HepG2 (cell line): ENCODE data around the gene FBXL13. TPM values are rescaled to one million over a fixed set of nuclear protein-coding genes. Genes with fewer than 3 reads are reported as not detected.
A peak's percentile ranks its signal among the peaks of the same experiment; 100 is the strongest.
"Not testable (repeated sequence)": the region's sequence is repeated elsewhere in the genome, so short reads cannot be mapped to it uniquely, and the experiment has no call there.

Experiments used
- ATAC-seq: fragments of 200-7000 bp; cut with Tn5 transposase; 3 replicates; pipeline ENCODE4 v1.9.1; 2020; ENCODE audit warnings: mild to moderate bottlenecking, moderate library complexity
- BruUV-seq: library from RNA; stranded (reverse); fragments of 400-500 nt; replicated peaks from 2 replicates; lab custom pipeline; 2021; lab: Mats Ljungman, UMichigan
- CTCF ChIA-PET: fragments of 300-600 bp; formaldehyde crosslinking; extraction: SDS; loops from one replicate; lab custom pipeline; 2021; ENCODE audit warnings: low total read pairs, inconsistent platforms, low intra/inter-chr PET ratio; lab: Yijun Ruan, JAX
- POLR2A ChIA-PET: fragments of 350-600 bp; sonication (Branson Sonifier 250); formaldehyde crosslinking; loops from one replicate; lab custom pipeline; 2020; ENCODE audit warnings: antibody characterized with exemption, inconsistent platforms; lab: Yijun Ruan, JAX
- DNase-seq: peaks from one replicate; pipeline ENCODE4 v3.0.0-alpha.2; 2015; ENCODE audit warnings: low spot score
- FAIRE-seq: peaks from 3 replicates; lab custom pipeline; 2011; peaks lifted over from hg19 to GRCh38; lab: Jason Lieb, UNC
- H2AFZ ChIP-seq: one replicate; pipeline ENCODE4 v1.6.1; 2011; ENCODE audit warnings: low read length, inconsistent platforms
- H3K27ac ChIP-seq: fragments of 300-600 bp; 3 replicates; pipeline ENCODE4 v1.8.0; 2011; ENCODE audit warnings: mixed run types, mild to moderate bottlenecking, mixed read lengths, low read length, inconsistent platforms; ENCODE audit not compliant: insufficient read depth; ENCODE audit errors: extremely low read length
- H3K27me3 ChIP-seq, 2 experiments: fragments of 200-600 bp in 1 of 2; 2 replicates in 1 of 2; 3 replicates in 1 of 2; pipeline versions ENCODE4 v1.6.0 to v1.8.0; 2011; ENCODE audit warnings: low read length in 2 of 2, mild to moderate bottlenecking in 2 of 2, moderate library complexity in 2 of 2, inconsistent platforms in 1 of 2; ENCODE audit not compliant: insufficient read depth in 2 of 2, control insufficient read depth in 1 of 2
- H3K36me3 ChIP-seq, 2 experiments: fragments of 200-600 bp in 1 of 2; replicated peaks in 1 of 2; 2 replicates in 1 of 2; 3 replicates in 1 of 2; pipeline versions ENCODE4 v1.5.1 to v1.8.0; 2011; ENCODE audit warnings: low read length in 2 of 2, inconsistent platforms in 1 of 2; ENCODE audit not compliant: insufficient read depth in 2 of 2, control insufficient read depth in 1 of 2
- H3K4me1 ChIP-seq: 2 replicates; pipeline ENCODE4 v1.5.1; 2012; ENCODE audit warnings: low read length, inconsistent platforms; ENCODE audit not compliant: insufficient read depth
- H3K4me2 ChIP-seq: 2 replicates; pipeline ENCODE4 v1.6.0; 2011; ENCODE audit warnings: low read depth, low read length, inconsistent platforms
- H3K4me3 ChIP-seq, 3 experiments: fragments of 200-600 bp in 1 of 3; sonication (generic), shearing (Covaris generic) in 1 of 3; replicated peaks in 1 of 3; 2 replicates each; pipeline ENCODE4 v1.5.1; 2011 to 2016; ENCODE audit warnings: low read length in 3 of 3, inconsistent platforms in 2 of 3, low read depth in 2 of 3, mild to moderate bottlenecking in 2 of 3, control low read depth in 1 of 3, mixed read lengths in 1 of 3; ENCODE audit not compliant: insufficient read depth in 1 of 3
- H3K79me2 ChIP-seq: one replicate; pipeline ENCODE4 v1.6.1; 2011; ENCODE audit warnings: low read length, inconsistent platforms; ENCODE audit not compliant: insufficient read depth
- H3K9ac ChIP-seq: 2 replicates; pipeline ENCODE4 v1.6.0; 2011; ENCODE audit warnings: mild to moderate bottlenecking, low read depth, low read length, inconsistent platforms; ENCODE audit not compliant: insufficient read depth
- H3K9me3 ChIP-seq: 2 replicates; pipeline ENCODE4 v1.5.1; 2012; ENCODE audit warnings: mild to moderate bottlenecking, low read length
- H4K20me1 ChIP-seq: 2 replicates; pipeline ENCODE4 v1.6.0; 2011; ENCODE audit warnings: inconsistent platforms, mild to moderate bottlenecking, low read length, moderate library complexity; ENCODE audit not compliant: insufficient read depth
- ATRX ChIP-seq: sonication (generic); formaldehyde crosslinking; IDR thresholded peaks from 2 replicates; pipeline ENCODE4 v1.4.0; 2020; ENCODE audit warnings: missing genetic modification reagents, borderline replicate concordance
- MAFF ChIP-seq: IDR thresholded peaks from 2 replicates; pipeline ENCODE4 v1.6.1; 2011; ENCODE audit warnings: low read depth, low read length, improper control_type of control experiment
- NFYB ChIP-seq: sonication (generic); formaldehyde crosslinking; IDR thresholded peaks from 2 replicates; pipeline ENCODE4 v1.4.0; 2020; ENCODE audit warnings: missing genetic modification reagents
- NFYC ChIP-seq: IDR thresholded peaks from 2 replicates; pipeline ENCODE4 v1.6.1; 2016; ENCODE audit warnings: missing genetic modification reagents, missing compliant biosample characterization
- TEAD3 ChIP-seq: optimal IDR thresholded peaks from 2 replicates; pipeline ENCODE3; 2016; ENCODE audit warnings: borderline replicate concordance
- ZNF331 ChIP-seq: sonication (generic); formaldehyde crosslinking; IDR thresholded peaks from 2 replicates; pipeline ENCODE4 v1.4.0; 2020; ENCODE audit warnings: missing genetic modification reagents
- WGBS: methylation state at CpG from one replicate; pipeline ENCODE4 v1.1.6; 2017; ENCODE audit warnings: low lambda C conversion rate; 5-methylcytosine and 5-hydroxymethylcytosine counted together
- in situ Hi-C: cut with HindIII; loops from 2 replicates; pipeline ENCODE4 v1.10.0; 2017; ENCODE audit warnings: low pct_unique_long_range_greater_than_20kb; ENCODE audit not compliant: extremely low pct_ligation_motif_present
- intact Hi-C: fragments of 100-400 bp; cut with micrococcal nuclease; formaldehyde crosslinking; loops from one replicate; pipeline ENCODE4 v1.10.0; 2022; ENCODE audit not compliant: unreplicated experiment
- polyA plus RNA-seq, 8 experiments: library from polyadenylated mRNA; depleted of rRNA in 3 of 8; stranded (reverse) in 7 of 8; unstranded in 1 of 8; fragments of >200 nt; fragmentation: Illumina TruSeq in 4 of 8; extraction: Trizol in 4 of 8; gene quantifications; 2 replicates each; pipeline versions ENCODE4 v1.2.1 to v1.2.3, GENCODE V29; 2011 to 2016; ENCODE audit warnings: low read depth in 4 of 8, missing spikeins in 1 of 8, mixed read lengths in 1 of 8; ENCODE audit not compliant: insufficient read depth in 1 of 8
- total RNA-seq, 5 experiments: library from RNA; depleted of rRNA; stranded (reverse); fragments of >200 nt; fragmentation: Illumina TruSeq; extraction: Trizol; gene quantifications; 2 replicates each; pipeline ENCODE4 v1.2.3, GENCODE V29; 2016; ENCODE audit warnings: low read depth in 1 of 5
- TF ChIP-seq, protein P1 (sequence below), 2 experiments: sonication (generic) in 1 of 2; formaldehyde crosslinking in 1 of 2; IDR thresholded peaks; 2 replicates each; pipeline versions ENCODE4 v1.5.1 to v1.6.1; 2011 to 2020; ENCODE audit warnings: borderline replicate concordance in 1 of 2, low read depth in 1 of 2, low read length in 1 of 2, mild to moderate bottlenecking in 1 of 2, missing genetic modification reagents in 1 of 2, moderate library complexity in 1 of 2

The FBXL13 gene
- total and polyA plus RNA-seq, 2 of the 13 experiments (the other 11 are each of a cell fraction or from before 2014, with no cell fraction given): 0.24 to 0.77 TPM

DNA sequence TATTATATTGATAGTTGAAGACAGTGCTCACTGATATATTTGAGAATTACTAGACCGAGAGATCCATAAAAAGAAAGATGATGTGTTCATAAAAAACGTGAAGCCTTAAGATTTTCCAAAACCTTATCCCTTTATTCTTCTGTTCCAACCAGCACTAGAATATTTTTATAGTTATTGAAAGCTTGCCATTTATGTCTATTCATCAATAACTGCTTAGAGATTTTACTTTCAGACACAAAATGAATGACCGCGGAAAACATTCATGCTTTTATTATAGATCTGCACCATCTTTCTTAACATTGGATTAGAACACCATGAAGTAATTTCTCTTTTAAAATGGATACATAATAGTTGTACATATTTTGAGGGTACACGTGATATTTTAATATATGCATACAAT, 77.6 kb downstream of the FBXL13 start:
- H3K9me3 ChIP-seq: no peaks in the 10 kb centered on the region
- H3K79me2 ChIP-seq: no peaks in the 10 kb centered on the region
- ChIA-PET POLR2A (no interaction called here), CTCF (no interaction called here)
- no peaks in the 10 kb centered on the region for H3K36me3 ChIP-seq
- H3K27ac ChIP-seq: no peak overlapping the region
- FAIRE-seq (no peak), DNase-seq (no peak), ATAC-seq (no peak)
- no peak overlapping the region for H3K9ac ChIP-seq
- 51% methylated on average over 5 of the region's 5 CpGs for WGBS
- H2AFZ ChIP-seq: no peak overlapping the region
- H4K20me1 ChIP-seq: no peaks in the 10 kb centered on the region
- intact Hi-C loops (no loop called here), in situ Hi-C loops (no loop called here)
- BruUV-seq: no TSS peak
- no peaks in the 10 kb centered on the region for H3K27me3 ChIP-seq
- no peak overlapping the region for H3K4me3 ChIP-seq
- H3K4me1 ChIP-seq: peaks cover 25% of the 10 kb centered on the region
- H3K4me2 ChIP-seq: no peak overlapping the region
- TF ChIP-seq MAFF (peak; percentile 26; the same call in 1 of the 2 replicates), TEAD3 (CRISPR knock-in tag) (no peak)

DNA sequence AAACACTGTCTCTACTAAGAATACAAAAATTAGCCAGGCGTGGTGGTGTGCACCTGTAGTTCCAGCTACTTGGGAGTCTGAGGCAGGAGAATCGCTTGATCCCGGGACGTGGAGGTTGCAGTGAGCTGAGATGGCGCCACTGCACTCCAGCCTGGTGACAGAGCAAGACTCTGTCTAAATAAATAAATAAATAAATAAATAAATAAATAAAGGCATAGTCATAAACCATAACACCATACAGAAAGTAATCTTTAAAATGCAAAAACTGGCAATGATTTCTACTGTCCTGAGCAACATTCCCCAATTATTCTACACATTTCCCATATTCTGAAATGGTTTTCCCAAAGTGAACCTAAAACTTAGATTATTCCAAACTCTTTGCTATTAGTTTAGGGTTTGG, 79.0 kb downstream of the FBXL13 start:
- intact Hi-C loops, H3K9ac ChIP-seq, H3K9me3 ChIP-seq, H3K4me2 ChIP-seq, in situ Hi-C loops, H3K27ac ChIP-seq, H2AFZ ChIP-seq, ATAC-seq, H3K4me3 ChIP-seq, H3K36me3 ChIP-seq, H4K20me1 ChIP-seq, BruUV-seq, DNase-seq, H3K27me3 ChIP-seq, POLR2A ChIA-PET, CTCF ChIA-PET, FAIRE-seq, H3K79me2 ChIP-seq: not testable (repeated sequence)
- WGBS: 94% methylated on average over 5 of the region's 5 CpGs
- H3K4me1 ChIP-seq: peaks cover 39% of the 10 kb centered on the region

DNA sequence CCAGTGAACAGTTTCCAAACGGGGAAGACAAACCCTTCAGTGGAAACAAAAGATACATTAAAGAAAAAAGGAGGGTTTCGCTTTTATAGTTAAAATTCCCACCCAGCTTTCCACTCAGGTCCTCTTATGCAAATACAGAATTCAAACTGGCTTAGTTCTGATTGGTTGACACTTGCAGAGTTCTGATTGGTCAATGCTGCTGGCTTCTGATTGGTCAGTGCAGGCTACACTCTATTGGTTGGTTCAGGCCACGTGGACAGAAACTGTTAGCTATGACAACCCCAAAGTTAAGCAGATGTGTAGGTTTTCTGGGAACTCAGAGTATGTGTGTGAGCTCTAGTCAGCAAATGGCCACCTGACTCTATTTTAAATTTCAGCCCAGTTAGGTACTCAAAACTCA, 80.0 kb downstream of the FBXL13 start:
- TF ChIP-seq NFYC (CRISPR knock-in tag) (peak; percentile 65), ATRX (no peak), ZNF331 (CRISPR knock-in tag) (no peak), NFYB (CRISPR knock-in tag) (peak; percentile 47; the same call in 1 of the 2 replicates)
- TF ChIP-seq, protein P1, sequence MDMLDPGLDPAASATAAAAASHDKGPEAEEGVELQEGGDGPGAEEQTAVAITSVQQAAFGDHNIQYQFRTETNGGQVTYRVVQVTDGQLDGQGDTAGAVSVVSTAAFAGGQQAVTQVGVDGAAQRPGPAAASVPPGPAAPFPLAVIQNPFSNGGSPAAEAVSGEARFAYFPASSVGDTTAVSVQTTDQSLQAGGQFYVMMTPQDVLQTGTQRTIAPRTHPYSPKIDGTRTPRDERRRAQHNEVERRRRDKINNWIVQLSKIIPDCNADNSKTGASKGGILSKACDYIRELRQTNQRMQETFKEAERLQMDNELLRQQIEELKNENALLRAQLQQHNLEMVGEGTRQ (IDR thresholded peaks at IDR 0.05; ENCODE audit: low read depth, low read length): peak; percentile 7; the same call in 1 of the 2 replicates
- TF ChIP-seq, protein P1 (CRISPR knock-in tag; IDR thresholded peaks at IDR 0.05; ENCODE audit: borderline replicate concordance): no peak
- Histone ChIP-seq H3K9me3 (no peaks in the 10 kb centered on the region), H3K9ac (no peak overlapping the region), H3K4me3 (no peak overlapping the region), H3K4me1 (peaks cover 43% of the 10 kb centered on the region), H3K79me2 (no peaks in the 10 kb centered on the region), H4K20me1 (no peaks in the 10 kb centered on the region), H3K27me3 (no peaks in the 10 kb centered on the region), H3K4me2 (no peak overlapping the region), H3K36me3 (no peaks in the 10 kb centered on the region), H3K27ac (no peak overlapping the region), H2AFZ (no peak overlapping the region)
- ATAC-seq (no peak), FAIRE-seq (no peak), DNase-seq (no peak)
- CTCF ChIA-PET: no interaction called here
- POLR2A ChIA-PET: no interaction called here
- intact Hi-C loops (no loop called here), in situ Hi-C loops (no loop called here)
- BruUV-seq: no TSS peak
- 33% methylated on average over 3 of the region's 3 CpGs for WGBS
